ENCODE data around the gene CDK17.

GRCh38 chr12:96257550-96258103 is 142.6 kb downstream of the CDK17 start:
- TF ChIP-seq CTCF (IDR thresholded peaks at IDR 0.05 in 8 of 11, conservative IDR thresholded peaks at IDR 0.05 in 3 of 11) (no peak), POLR2A (IDR thresholded peaks at IDR 0.05) (no peak), POLR2AphosphoS5 (IDR thresholded peaks at IDR 0.05) (no peak)
